T-cell (primary cell): ENCODE results near the gene GPATCH1. TPM values are rescaled to one million over a fixed set of nuclear protein-coding genes. Genes with fewer than 3 reads are reported as not detected.

ENCODE experiments used
- ATAC-seq, 4 experiments: fragments of 200-7000 bp in 3 of 4; fragments of 150-1000 bp in 1 of 4; cut with Tn5 transposase; replicated peaks in 1 of 4; 1 replicate in 3 of 4; 2 replicates in 1 of 4; pipeline ENCODE4 v1.10.0; 2021; ENCODE audit warnings: moderate library complexity in 3 of 4, mild to moderate bottlenecking in 2 of 4, moderate number of reproducible peaks in 1 of 4
- CTCF ChIA-PET, 2 donors: fragments of 300-600 bp; sonication (Branson Sonifier 250); formaldehyde crosslinking; loops; one replicate each; lab custom pipeline; 2022; ENCODE audit warnings: antibody characterized with exemption in 2 of 2; lab: Charles Lee
- POLR2A ChIA-PET, 2 donors: fragments of 300-600 bp; sonication (Branson Sonifier 250); formaldehyde crosslinking; loops; one replicate each; lab custom pipeline; 2022; ENCODE audit warnings: antibody characterized with exemption in 2 of 2; lab: Charles Lee
- DNase-seq, 35 experiments: peaks; one replicate each; pipeline versions ENCODE4 v3.0.0 to v3.0.0-alpha.2; 2013 to 2023
- H3K27ac ChIP-seq: one replicate; pipeline ENCODE4 v1.5.1; 2013; ENCODE audit warnings: low read length
- H3K27me3 ChIP-seq, 2 experiments: replicated peaks in 1 of 2; 1 replicate in 1 of 2; 2 replicates in 1 of 2; pipeline versions ENCODE4 v1.6.1 to v1.7.0; 2013; ENCODE audit warnings: low read length in 1 of 2, mixed read lengths in 1 of 2; ENCODE audit not compliant: control insufficient read depth in 2 of 2, insufficient read depth in 2 of 2; ENCODE audit errors: extremely low read depth in 1 of 2
- H3K36me3 ChIP-seq, 2 donors: 1 replicate in 1 of 2; 2 replicates in 1 of 2; pipeline versions ENCODE4 v1.6.1 to v1.7.0; 2013; ENCODE audit warnings: low read length in 1 of 2; ENCODE audit not compliant: control insufficient read depth in 2 of 2, insufficient read depth in 1 of 2; ENCODE audit errors: extremely low read depth in 1 of 2
- H3K4me1 ChIP-seq, 2 experiments: 1 replicate in 1 of 2; 2 replicates in 1 of 2; pipeline versions ENCODE4 v1.6.1 to v1.7.0; 2013; ENCODE audit warnings: low read length in 2 of 2, mixed read lengths in 1 of 2; ENCODE audit not compliant: insufficient read depth in 2 of 2, control insufficient read depth in 1 of 2; ENCODE audit errors: extremely low read depth in 1 of 2
- H3K4me3 ChIP-seq, 2 donors: 1 replicate in 1 of 2; 2 replicates in 1 of 2; pipeline versions ENCODE4 v1.5.1 to v1.7.0; 2013; ENCODE audit warnings: mild to moderate bottlenecking in 2 of 2, low read length in 1 of 2, moderate library complexity in 1 of 2; ENCODE audit not compliant: control insufficient read depth in 1 of 2; ENCODE audit errors: extremely low read depth in 1 of 2
- H3K9me3 ChIP-seq: 2 replicates; pipeline ENCODE4 v1.7.0; 2013
- H3K27ac Mint-ChIP-seq, 2 donors: one replicate each; pipeline ENCODE4 v1.8.0; 2020 to 2021; ENCODE audit warnings: mild to moderate bottlenecking in 2 of 2, mixed read lengths in 2 of 2
- H3K27me3 Mint-ChIP-seq, 2 donors: one replicate each; pipeline ENCODE4 v1.8.0; 2021 to 2022; ENCODE audit warnings: mixed read lengths in 2 of 2
- H3K36me3 Mint-ChIP-seq: one replicate; pipeline ENCODE4 v1.8.0; 2021; ENCODE audit warnings: mixed read lengths
- H3K4me1 Mint-ChIP-seq, 3 donors: one replicate each; pipeline ENCODE4 v1.8.0; 2020 to 2022; ENCODE audit warnings: mixed read lengths in 3 of 3, mild to moderate bottlenecking in 1 of 3
- H3K4me3 Mint-ChIP-seq, 3 donors: one replicate each; pipeline ENCODE4 v1.8.0; 2020 to 2022; ENCODE audit warnings: mild to moderate bottlenecking in 3 of 3, mixed read lengths in 3 of 3, moderate library complexity in 3 of 3
- H3K9me3 Mint-ChIP-seq, 3 donors: one replicate each; pipeline ENCODE4 v1.8.0; 2020 to 2022; ENCODE audit warnings: mixed read lengths in 3 of 3
- WGBS: methylation state at CpG from one replicate; pipeline ENCODE4 v1.1.5; 2013; ENCODE audit warnings: missing lambda C conversion rate; ENCODE audit not compliant: insufficient coverage; 5-methylcytosine and 5-hydroxymethylcytosine counted together
- total RNA-seq, 35 experiments: library from RNA in 6 of 35; stranded (reverse) in 6 of 35; fragments of 120-200 nt in 1 of 35; gene quantifications; one replicate each; pipeline versions ENCODE4 v1.2.1 to v1.2.4 and lab custom pipeline; 2013 to 2026

GPATCH1 gene
- total RNA-seq, 5 donors from 2014 or later (not counting 1 experiment from before 2014, with no cell fraction given) = 11.8 to 17.6 (median 14.3) TPM

DNA sequence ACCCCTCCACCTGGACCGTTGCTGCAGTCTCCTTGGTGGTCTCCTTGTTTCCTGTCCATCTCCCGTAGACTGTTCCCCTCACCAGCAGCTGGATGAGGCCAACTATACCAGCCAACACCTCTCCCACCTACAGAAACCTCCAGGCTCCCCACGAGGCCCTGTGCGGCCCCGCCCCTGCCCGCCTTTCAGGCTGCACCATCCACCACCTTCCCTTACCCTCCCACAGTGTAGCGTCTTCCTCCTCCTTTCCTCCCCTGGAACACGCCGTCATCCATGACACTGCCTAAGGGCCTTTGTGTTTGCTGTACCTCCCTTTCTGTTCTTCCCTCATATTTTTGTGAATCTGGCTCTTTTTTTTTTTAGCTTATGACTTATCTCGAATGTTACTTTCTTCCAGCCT, 27.2 kb downstream of the GPATCH1 start:
- 87% methylated on average over 10 of the region's 10 CpGs for WGBS
- no peaks in the 10 kb centered on the region for H3K4me1 Mint-ChIP-seq
- no peak overlapping the region for H3K27ac Mint-ChIP-seq

GRCh38 chr19:33110137-33110910, 29.3 kb downstream of the GPATCH1 start:
- Mint-ChIP-seq H3K36me3 (peaks cover 52% of the 10 kb centered on the region), H3K4me1 (no peaks in the 10 kb centered on the region), H3K27ac (no peak overlapping the region), H3K9me3 (no peaks in the 10 kb centered on the region), H3K27me3 (no peaks in the 10 kb centered on the region), H3K4me3 (no peak overlapping the region)
- Histone ChIP-seq H3K27me3 (no peaks in the 10 kb centered on the region), H3K36me3 (peaks cover 28 to 67% of the 10 kb centered on the region in 2 donors), H3K4me1 (no peaks in the 10 kb centered on the region), H3K4me3 (no peak overlapping the region), H3K27ac (no peak overlapping the region), H3K9me3 (no peaks in the 10 kb centered on the region)
- ATAC-seq (no peak), DNase-seq (no peak)
- ChIA-PET POLR2A (no interaction called here), CTCF (no interaction called here)
- WGBS = no CpG with 5 or more reads among the region's 9 CpGs

More for the DNA sequence above, 27.2 kb downstream of the GPATCH1 start:
- Histone ChIP-seq H3K4me1 (no peaks in the 10 kb centered on the region), H3K36me3 (peaks cover 29 to 62% of the 10 kb centered on the region in 2 donors), H3K27me3 (no peaks in the 10 kb centered on the region), H3K4me3 (no peak overlapping the region), H3K9me3 (no peaks in the 10 kb centered on the region), H3K27ac (no peak overlapping the region)
- Mint-ChIP-seq H3K9me3 (no peaks in the 10 kb centered on the region), H3K36me3 (peaks cover 44% of the 10 kb centered on the region), H3K27me3 (no peaks in the 10 kb centered on the region), H3K4me3 (no peak overlapping the region)
- ChIA-PET CTCF (interaction anchor here (0.5 to 0.8 kb wide), 3 partner anchors 15 to 79 kb away, joined by 3 to 6 read pairs (median 3); no protein-coding TSS in a partner anchor), POLR2A (no interaction called here)
- ATAC-seq (no peak), DNase-seq (no peak)

- Histone ChIP-seq H3K27ac (no peak overlapping the region), H3K36me3 (peaks cover 30 to 68% of the 10 kb centered on the region in 2 donors), H3K27me3 (no peaks in the 10 kb centered on the region), H3K9me3 (no peaks in the 10 kb centered on the region), H3K4me3 (no peak overlapping the region), H3K4me1 (no peaks in the 10 kb centered on the region)
- CTCF ChIA-PET = no interaction called here
- H3K27me3 Mint-ChIP-seq = no peaks in the 10 kb centered on the region
- H3K4me1 Mint-ChIP-seq = no peaks in the 10 kb centered on the region
- no peak overlapping the region for H3K4me3 Mint-ChIP-seq
- POLR2A ChIA-PET = no interaction called here
- H3K36me3 Mint-ChIP-seq = peaks cover 57% of the 10 kb centered on the region
- H3K9me3 Mint-ChIP-seq = no peaks in the 10 kb centered on the region
- no peak overlapping the region for H3K27ac Mint-ChIP-seq
- WGBS = 98% methylated on average over 10 of the region's 11 CpGs
- DNase-seq (no peak), ATAC-seq (no peak)
These were observed 30.6 kb downstream of the GPATCH1 start for GRCh38 chr19:33111587-33111986.

- POLR2A ChIA-PET = no interaction called here
- Mint-ChIP-seq H3K4me3 (no peak overlapping the region), H3K27ac (no peak overlapping the region), H3K4me1 (no peaks in the 10 kb centered on the region), H3K36me3 (peaks cover 66% of the 10 kb centered on the region), H3K9me3 (no peaks in the 10 kb centered on the region), H3K27me3 (no peaks in the 10 kb centered on the region)
- no peaks in the 10 kb centered on the region for H3K4me1 ChIP-seq
- H3K36me3 ChIP-seq = peaks cover 29 to 67% of the 10 kb centered on the region in 2 donors
- no peak for DNase-seq
- no CpG with 5 or more reads among the region's 4 CpGs for WGBS
- H3K27ac ChIP-seq = no peak overlapping the region
- no peak overlapping the region for H3K4me3 ChIP-seq
- no peaks in the 10 kb centered on the region for H3K27me3 ChIP-seq
- CTCF ChIA-PET = interaction anchor here in 1 of 2 donors (0.7 kb wide), 1 partner anchor 970 kb away, joined by 4 read pairs; no protein-coding TSS in a partner anchor
- no peak for ATAC-seq
- H3K9me3 ChIP-seq = no peaks in the 10 kb centered on the region
These were observed 33.3 kb downstream of the GPATCH1 start for GRCh38 chr19:33114312-33114711.

- Mint-ChIP-seq H3K27ac (no peak overlapping the region), H3K36me3 (peaks cover 48% of the 10 kb centered on the region), H3K4me1 (no peaks in the 10 kb centered on the region), H3K9me3 (no peaks in the 10 kb centered on the region), H3K4me3 (no peak overlapping the region), H3K27me3 (no peaks in the 10 kb centered on the region)
- WGBS = 96% methylated on average over 6 of the region's 8 CpGs
- H3K36me3 ChIP-seq = peaks cover 23 to 45% of the 10 kb centered on the region in 2 donors
- H3K4me3 ChIP-seq = no peak overlapping the region
- H3K4me1 ChIP-seq = no peaks in the 10 kb centered on the region
- DNase-seq (no peak), ATAC-seq (no peak)
- H3K9me3 ChIP-seq = no peaks in the 10 kb centered on the region
- no peaks in the 10 kb centered on the region for H3K27me3 ChIP-seq
- ChIA-PET CTCF (no interaction called here), POLR2A (no interaction called here)
- H3K27ac ChIP-seq = no peak overlapping the region
These were observed 36.5 kb downstream of the GPATCH1 start for GRCh38 chr19:33117501-33117900.

DNA sequence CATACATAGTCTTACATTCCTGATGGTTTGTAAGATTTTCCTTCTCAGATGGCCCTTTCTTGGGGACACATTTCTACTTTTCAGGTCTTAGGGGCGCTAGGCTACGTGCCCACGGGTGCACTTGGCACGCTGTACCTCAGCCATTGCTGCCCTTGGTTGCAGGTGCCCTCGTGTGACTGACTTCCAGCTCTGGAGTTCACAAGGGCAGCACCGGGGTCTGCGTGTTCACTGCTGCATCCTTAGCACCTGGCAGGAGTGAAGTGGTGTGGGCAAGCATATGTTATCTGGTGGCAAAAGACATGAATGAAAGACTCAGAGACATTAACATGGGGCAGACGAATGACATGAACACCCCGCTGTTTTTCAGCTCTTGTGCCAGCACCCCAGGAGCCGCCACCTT, 37.7 kb downstream of the GPATCH1 start:
- peaks cover 45% of the 10 kb centered on the region for H3K36me3 Mint-ChIP-seq
- no peak overlapping the region for H3K27ac ChIP-seq
- H3K9me3 Mint-ChIP-seq = no peaks in the 10 kb centered on the region
- ChIA-PET CTCF (interaction anchor here (0.5 to 1.4 kb wide), 3 partner anchors 44 to 519 kb away, joined by 3 to 5 read pairs (median 4); no protein-coding TSS in a partner anchor), POLR2A (no interaction called here)
- WGBS = 97% methylated on average over 9 of the region's 10 CpGs
- H3K27ac Mint-ChIP-seq = no peak overlapping the region
- no peak overlapping the region for H3K4me3 Mint-ChIP-seq
- H3K9me3 ChIP-seq = no peaks in the 10 kb centered on the region
- H3K4me3 ChIP-seq = no peak overlapping the region
- no peaks in the 10 kb centered on the region for H3K27me3 Mint-ChIP-seq
- no peak for DNase-seq
- H3K4me1 Mint-ChIP-seq = no peaks in the 10 kb centered on the region
- no peaks in the 10 kb centered on the region for H3K27me3 ChIP-seq
- H3K36me3 ChIP-seq = peaks cover 19 to 49% of the 10 kb centered on the region in 2 donors
- no peaks in the 10 kb centered on the region for H3K4me1 ChIP-seq
- ATAC-seq = no peak
